IPS-20b (cell line): Measurements from ENCODE around the gene LRP1.
A peak's percentile ranks its signal among the peaks of the same experiment; 100 is the strongest.

Source experiments
- H3K27ac ChIP-seq: one replicate; pipeline ENCODE4 v1.5.1; 2013; ENCODE audit warnings: low read length
- H3K27me3 ChIP-seq: 2 replicates; pipeline ENCODE4 v1.6.1; 2013; ENCODE audit warnings: mild to moderate bottlenecking, low read length, inconsistent platforms; ENCODE audit not compliant: insufficient read depth
- H3K36me3 ChIP-seq: 2 replicates; pipeline ENCODE4 v1.6.1; 2013; ENCODE audit warnings: low read depth, mild to moderate bottlenecking, inconsistent platforms, low read length, moderate library complexity; ENCODE audit not compliant: insufficient read depth
- H3K4me1 ChIP-seq: 2 replicates; pipeline ENCODE4 v1.6.1; 2013; ENCODE audit warnings: mild to moderate bottlenecking, control low read depth, inconsistent platforms, low read length, moderate library complexity; ENCODE audit not compliant: insufficient read depth
- H3K4me3 ChIP-seq: 2 replicates; pipeline ENCODE4 v1.5.1; 2013; ENCODE audit warnings: mild to moderate bottlenecking, low read length, inconsistent platforms
- H3K9ac ChIP-seq: 2 replicates; pipeline ENCODE4 v1.6.1; 2013; ENCODE audit warnings: low read depth, mild to moderate bottlenecking, inconsistent platforms, low read length, moderate library complexity
- H3K9me3 ChIP-seq: 2 replicates; pipeline ENCODE4 v1.6.1; 2013; ENCODE audit warnings: mild to moderate bottlenecking, low read depth, low read length, inconsistent platforms; ENCODE audit not compliant: insufficient read depth

The LRP1 gene

DNA sequence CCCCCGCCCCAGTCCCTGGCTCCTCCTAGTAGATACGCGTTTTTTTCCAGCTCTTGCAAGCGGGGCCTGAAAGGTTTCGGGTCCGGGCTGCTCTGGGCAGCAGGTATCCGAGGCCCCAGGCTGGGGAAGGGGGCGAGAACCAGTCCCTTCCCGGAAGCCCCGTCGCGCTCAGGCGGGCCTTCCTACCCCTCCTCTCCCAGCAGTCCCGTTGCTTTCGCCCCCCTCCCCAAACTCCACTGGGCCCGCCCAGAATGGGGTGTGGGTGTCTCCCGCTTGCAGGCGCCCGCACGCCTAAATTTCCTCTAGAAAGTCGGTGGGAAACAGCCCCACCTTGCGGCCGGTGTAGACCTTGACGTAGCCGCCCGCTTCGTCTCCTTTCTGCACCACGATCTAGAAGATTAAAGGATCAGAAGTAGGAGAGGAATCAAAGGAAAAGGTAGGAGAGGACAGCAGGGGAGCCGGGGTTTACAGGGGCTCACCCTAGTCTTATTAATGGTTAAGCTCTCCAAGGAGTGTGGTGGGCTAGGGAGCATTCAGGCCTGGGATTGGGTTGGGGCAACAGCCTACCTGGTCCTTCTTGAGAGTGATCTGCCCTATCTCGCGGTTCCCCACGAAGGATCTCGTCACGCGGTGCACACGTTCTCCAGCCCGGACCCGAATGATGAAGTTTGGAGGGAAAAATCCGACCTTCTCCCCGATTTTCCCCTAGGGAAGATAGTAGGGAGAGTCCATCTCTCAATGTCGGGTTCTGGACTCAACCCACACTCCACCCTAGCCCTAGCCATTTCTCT is 115.4 kb downstream of the LRP1 start:
- Histone ChIP-seq H3K4me1 (peaks cover 12% of the 10 kb centered on the region; the same call in 1 of the 2 replicates), H3K27ac (no peak overlapping the region), H3K27me3 (peaks cover 63% of the 10 kb centered on the region), H3K9ac (peak overlapping the region; percentile 36; the same call in 1 of the 2 replicates), H3K9me3 (no peaks in the 10 kb centered on the region; the same call in 1 of the 2 replicates), H3K36me3 (no peaks in the 10 kb centered on the region), H3K4me3 (peak overlapping the region; percentile 69; the same call in 1 of the 2 replicates)

GRCh38 chr12:57244312-57244696 is 116.0 kb downstream of the LRP1 start:
- Histone ChIP-seq H3K4me1 (peaks cover 12% of the 10 kb centered on the region; the same call in 1 of the 2 replicates), H3K9ac (no peak overlapping the region), H3K4me3 (no peak overlapping the region), H3K9me3 (no peaks in the 10 kb centered on the region; the same call in 1 of the 2 replicates), H3K27me3 (peaks cover 57% of the 10 kb centered on the region), H3K36me3 (no peaks in the 10 kb centered on the region), H3K27ac (no peak overlapping the region)

GRCh38 chr12:57247041-57247440 is 118.8 kb downstream of the LRP1 start:
- no peaks in the 10 kb centered on the region for H3K9me3 ChIP-seq
- peaks cover 30% of the 10 kb centered on the region for H3K27me3 ChIP-seq
- H3K36me3 ChIP-seq: no peaks in the 10 kb centered on the region
- no peak overlapping the region for H3K4me3 ChIP-seq
- H3K9ac ChIP-seq: no peak overlapping the region
- no peak overlapping the region for H3K27ac ChIP-seq
- peaks cover 7% of the 10 kb centered on the region; the same call in 1 of the 2 replicates for H3K4me1 ChIP-seq

DNA sequence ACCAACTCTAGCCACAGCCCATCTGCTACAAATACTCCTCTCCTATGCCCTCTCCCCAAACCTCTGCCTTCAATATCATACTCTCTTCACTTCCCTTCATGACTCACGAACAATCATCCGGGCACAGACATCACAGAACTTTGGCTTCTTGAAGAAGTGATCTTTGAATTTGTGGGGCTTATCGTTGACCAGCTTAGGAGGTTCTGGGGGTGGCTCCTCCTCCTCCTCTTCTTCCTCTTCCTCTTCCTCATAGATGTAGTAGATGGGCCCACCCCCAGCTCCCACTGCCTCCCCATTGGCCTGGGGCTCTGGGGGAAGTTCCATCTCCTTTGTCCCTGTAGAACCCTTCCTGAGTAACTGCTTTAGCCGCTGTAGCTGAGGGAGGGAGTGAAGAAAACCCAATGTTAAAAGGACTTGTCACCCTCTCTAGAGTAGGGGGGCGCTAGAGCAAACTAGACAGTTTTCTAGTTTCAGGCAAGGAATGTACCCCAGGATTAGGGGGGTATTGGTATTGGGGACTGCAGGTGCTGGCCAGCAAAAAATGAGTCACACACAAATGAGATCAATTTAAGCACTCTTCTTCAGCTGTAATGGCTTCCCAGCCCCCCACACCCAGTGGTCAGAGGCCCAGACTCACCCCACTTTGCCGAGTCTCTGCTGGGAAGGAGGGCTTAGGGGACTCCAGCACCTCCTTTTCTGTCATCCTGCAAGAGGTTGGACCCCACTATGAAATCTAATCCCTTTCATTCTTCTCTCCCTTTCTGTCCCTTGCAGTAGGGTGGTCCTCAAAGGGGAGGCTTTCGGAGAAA is 120.9 kb downstream of the LRP1 start:
- Histone ChIP-seq H3K4me1 (peaks cover 7% of the 10 kb centered on the region; the same call in 1 of the 2 replicates), H3K36me3 (no peaks in the 10 kb centered on the region), H3K9ac (no peak overlapping the region), H3K27me3 (peaks cover 10% of the 10 kb centered on the region), H3K9me3 (no peaks in the 10 kb centered on the region), H3K4me3 (no peak overlapping the region), H3K27ac (no peak overlapping the region)

- Histone ChIP-seq H3K27ac (no peak overlapping the region), H3K4me1 (peaks cover 7% of the 10 kb centered on the region; the same call in 1 of the 2 replicates), H3K9ac (no peak overlapping the region), H3K4me3 (no peak overlapping the region), H3K36me3 (no peaks in the 10 kb centered on the region), H3K27me3 (no peaks in the 10 kb centered on the region), H3K9me3 (no peaks in the 10 kb centered on the region)
Measured at GRCh38 chr12:57250541-57250940, 122.3 kb downstream of the LRP1 start.

- H3K27ac ChIP-seq: no peak within 1 kb of the TSS
- peaks cover 7% of the 10 kb centered on the region; the same call in 1 of the 2 replicates for H3K4me1 ChIP-seq
- H3K9ac ChIP-seq: 0 out of 2 replicates have a peak within 1 kb of the TSS, but pooled peaks have one; percentile 34
- H3K9me3 ChIP-seq: no peaks in the 10 kb centered on the region
- H3K27me3 ChIP-seq: no peaks in the 10 kb centered on the region
- H3K4me3 ChIP-seq: no peak within 1 kb of the TSS
- H3K36me3 ChIP-seq: no peaks in the 10 kb centered on the region
Measured at GRCh38 chr12:57250956-57251355, 122.7 kb downstream of the LRP1 start, which contains the start of gene STAC3. Gene STAC3 (minus strand): TSS chr12:57251187. CDS start chr12:57249636, 1,551 bp downstream.

- 0 out of 2 replicates have a peak, but pooled peaks cover 2% of the 10 kb centered on the region for H3K4me1 ChIP-seq
- H3K9ac ChIP-seq: no peak overlapping the region
- no peak overlapping the region for H3K27ac ChIP-seq
- H3K36me3 ChIP-seq: peaks cover 31% of the 10 kb centered on the region
- H3K4me3 ChIP-seq: no peak overlapping the region
- no peaks in the 10 kb centered on the region for H3K9me3 ChIP-seq
- H3K27me3 ChIP-seq: no peaks in the 10 kb centered on the region
Measured at GRCh38 chr12:57254506-57255280, 126.4 kb downstream of the LRP1 start.

GRCh38 chr12:57255916-57256315 is 127.6 kb downstream of the LRP1 start:
- H3K9ac ChIP-seq: no peak overlapping the region
- no peaks in the 10 kb centered on the region; the same call in 1 of the 2 replicates for H3K4me1 ChIP-seq
- H3K36me3 ChIP-seq: peaks cover 31% of the 10 kb centered on the region
- H3K27ac ChIP-seq: no peak overlapping the region
- no peaks in the 10 kb centered on the region for H3K27me3 ChIP-seq
- no peak overlapping the region for H3K4me3 ChIP-seq
- H3K9me3 ChIP-seq: no peaks in the 10 kb centered on the region

DNA sequence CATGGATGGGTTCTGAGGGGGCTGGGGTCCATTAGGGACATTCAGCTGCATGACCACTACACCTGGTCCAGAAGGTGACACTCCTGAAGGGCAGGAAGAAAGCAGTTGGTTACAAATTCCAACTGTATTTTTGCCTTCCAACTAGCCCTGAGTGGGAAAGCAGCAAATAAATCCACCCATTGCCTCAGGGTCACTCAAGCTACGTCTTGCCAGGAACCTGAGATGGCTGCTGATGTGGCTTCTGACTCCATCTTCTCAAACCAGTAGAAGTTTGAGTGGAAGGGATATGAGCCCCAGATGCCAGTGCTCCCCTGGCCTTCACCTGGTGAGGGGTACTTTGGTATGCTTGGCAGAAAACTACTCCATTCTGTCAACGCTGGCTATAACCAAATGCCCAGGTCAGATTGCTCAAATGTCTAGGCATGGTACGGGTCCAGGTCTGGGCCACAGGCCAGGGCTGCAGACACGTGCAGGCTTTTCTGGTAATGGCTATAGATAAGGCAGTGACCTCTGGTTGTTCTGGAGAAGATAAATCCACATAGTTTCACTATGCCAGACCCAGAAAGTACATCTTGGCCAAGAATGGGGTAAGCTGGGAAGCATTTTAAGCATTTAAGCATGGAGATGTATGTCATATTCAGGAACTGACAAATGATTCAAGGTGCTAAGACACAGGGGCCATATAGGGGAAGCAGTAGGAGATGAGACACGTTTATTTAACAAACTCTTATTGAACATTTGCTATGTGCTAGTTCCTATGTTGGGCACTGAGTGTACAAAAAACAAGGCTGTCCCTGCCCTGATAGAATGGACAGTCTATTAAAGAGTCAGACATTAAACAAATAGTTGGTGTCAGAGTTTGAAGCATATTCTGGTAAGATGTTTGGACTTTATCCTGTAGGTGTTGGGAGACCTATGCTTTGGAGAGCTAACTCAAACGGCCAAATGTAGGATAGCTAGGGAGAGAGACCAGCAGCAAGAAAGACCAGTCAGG is 131.0 kb downstream of the LRP1 start:
- H3K27ac ChIP-seq: no peak overlapping the region
- no peaks in the 10 kb centered on the region for H3K9me3 ChIP-seq
- H3K27me3 ChIP-seq: no peaks in the 10 kb centered on the region
- H3K4me3 ChIP-seq: no peak overlapping the region
- H3K9ac ChIP-seq: no peak overlapping the region
- H3K36me3 ChIP-seq: peaks cover 31% of the 10 kb centered on the region
- H3K4me1 ChIP-seq: peaks cover 8% of the 10 kb centered on the region; the same call in 1 of the 2 replicates

GRCh38 chr12:57260366-57260765 is 132.1 kb downstream of the LRP1 start:
- Histone ChIP-seq H3K4me3 (no peak overlapping the region), H3K4me1 (peaks cover 8% of the 10 kb centered on the region; the same call in 1 of the 2 replicates), H3K9ac (no peak overlapping the region), H3K27ac (no peak overlapping the region), H3K36me3 (peaks cover 36% of the 10 kb centered on the region), H3K27me3 (no peaks in the 10 kb centered on the region), H3K9me3 (no peaks in the 10 kb centered on the region)
